OCI-LY7 (cell line): Measurements from ENCODE around the gene KCNQ1OT1.

ENCODE experiments used
- CTCF ChIP-seq: fragments of 200-600 bp; sonication (generic); conservative IDR thresholded peaks from 2 replicates; pipeline ENCODE4 v1.5.1; 2014; ENCODE audit warnings: mild to moderate bottlenecking, antibody characterized with exemption, low read length, moderate library complexity, mixed read lengths
- EZH2phosphoT487 ChIP-seq: fragments of 200-600 bp; sonication (generic); IDR thresholded peaks from 2 replicates; pipeline ENCODE4 v1.6.1; 2018; ENCODE audit warnings: low read depth, borderline replicate concordance, mild to moderate bottlenecking, mixed run types, antibody characterized with exemption, low read length, moderate library complexity, mixed read lengths

- no peak for TF ChIP-seq CTCF
- no peak for TF ChIP-seq EZH2phosphoT487
Measured at GRCh38 chr11:2699185-2699530, 636 bp downstream of the KCNQ1OT1 start.
